GM10266 (cell line): ENCODE results near the gene COX5A.
"Not testable (repeated sequence)": the region's sequence is repeated elsewhere in the genome, so short reads cannot be mapped to it uniquely, and the experiment has no call there.

Experiments used
- DNase-seq: peaks from one replicate; pipeline ENCODE4 v3.0.0; 2012; ENCODE audit errors: extremely low spot score
- CTCF ChIP-seq: IDR thresholded peaks from 2 replicates; pipeline ENCODE4 v1.5.1; 2012; ENCODE audit warnings: mild to moderate bottlenecking, low read depth; ENCODE audit not compliant: control insufficient read depth, insufficient read depth; ENCODE audit errors: missing control alignments

COX5A gene

GRCh38 chr15:74901612-74902063, 36.2 kb downstream of the COX5A start:
- peak; percentile 71 for TF ChIP-seq CTCF
- DNase-seq: peak; percentile 78

GRCh38 chr15:74897300-74897701, 40.6 kb downstream of the COX5A start:
- no peak for TF ChIP-seq CTCF
- DNase-seq: no peak

GRCh38 chr15:74896316-74896715, 41.6 kb downstream of the COX5A start:
- TF ChIP-seq CTCF: no peak
- DNase-seq: no peak

GRCh38 chr15:74895830-74896229, 42.0 kb downstream of the COX5A start:
- no peak for TF ChIP-seq CTCF
- DNase-seq: no peak

GRCh38 chr15:74894383-74894782, 43.5 kb downstream of the COX5A start:
- DNase-seq: not testable (repeated sequence)

- TF ChIP-seq CTCF: no peak
- no peak for DNase-seq
These were observed 44.2 kb downstream of the COX5A start for GRCh38 chr15:74893627-74894026.

- no peak for TF ChIP-seq CTCF
- DNase-seq: no peak
These were observed 44.9 kb downstream of the COX5A start for GRCh38 chr15:74892931-74893330.

GRCh38 chr15:74892313-74892712, 45.6 kb downstream of the COX5A start:
- no peak for TF ChIP-seq CTCF
- DNase-seq: no peak
